Measurements from ENCODE around the gene CYTH1. TPM values are rescaled to one million over a fixed set of nuclear protein-coding genes. Genes with fewer than 3 reads are reported as not detected.

The CYTH1 gene
- polyA plus RNA-seq, 1 experiment: 12.8 TPM

DNA sequence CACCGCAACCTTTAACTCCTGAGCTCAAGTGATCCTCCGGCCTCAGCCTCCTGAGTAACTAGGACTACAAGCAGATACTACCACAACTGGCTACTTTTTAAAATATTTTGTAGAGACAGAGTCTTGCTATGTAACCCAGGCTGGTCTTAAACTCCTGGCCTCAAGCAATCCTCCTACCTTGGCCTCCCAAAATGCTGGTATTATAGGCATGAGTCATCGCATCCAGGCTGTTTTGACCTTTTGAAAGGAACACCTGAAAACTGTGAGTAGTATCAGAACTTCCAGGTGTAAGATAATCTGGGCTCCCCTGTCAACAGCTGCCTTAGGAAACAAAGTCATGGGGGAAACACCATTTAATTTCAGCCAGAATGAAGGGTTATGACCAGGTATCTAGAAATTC, 77.5 kb downstream of the CYTH1 start:
- H3K27me3 ChIP-seq (ENCODE audit: control insufficient read depth, insufficient read depth, low read length): no peaks in the 10 kb centered on the region
- H3K4me3 ChIP-seq (ENCODE audit: low read depth, low read length): no peak overlapping the region
- H3K36me3 ChIP-seq (ENCODE audit: control insufficient read depth, insufficient read depth, low read length): peaks cover 6% of the 10 kb centered on the region
- CTCF ChIA-PET: interaction anchor here (1.0 kb wide), 1 partner anchor 11 kb away, joined by 5 read pairs; no protein-coding TSS in a partner anchor
- no peak for DNase-seq (ENCODE audit: low read depth)
- TF ChIP-seq, protein P1, sequence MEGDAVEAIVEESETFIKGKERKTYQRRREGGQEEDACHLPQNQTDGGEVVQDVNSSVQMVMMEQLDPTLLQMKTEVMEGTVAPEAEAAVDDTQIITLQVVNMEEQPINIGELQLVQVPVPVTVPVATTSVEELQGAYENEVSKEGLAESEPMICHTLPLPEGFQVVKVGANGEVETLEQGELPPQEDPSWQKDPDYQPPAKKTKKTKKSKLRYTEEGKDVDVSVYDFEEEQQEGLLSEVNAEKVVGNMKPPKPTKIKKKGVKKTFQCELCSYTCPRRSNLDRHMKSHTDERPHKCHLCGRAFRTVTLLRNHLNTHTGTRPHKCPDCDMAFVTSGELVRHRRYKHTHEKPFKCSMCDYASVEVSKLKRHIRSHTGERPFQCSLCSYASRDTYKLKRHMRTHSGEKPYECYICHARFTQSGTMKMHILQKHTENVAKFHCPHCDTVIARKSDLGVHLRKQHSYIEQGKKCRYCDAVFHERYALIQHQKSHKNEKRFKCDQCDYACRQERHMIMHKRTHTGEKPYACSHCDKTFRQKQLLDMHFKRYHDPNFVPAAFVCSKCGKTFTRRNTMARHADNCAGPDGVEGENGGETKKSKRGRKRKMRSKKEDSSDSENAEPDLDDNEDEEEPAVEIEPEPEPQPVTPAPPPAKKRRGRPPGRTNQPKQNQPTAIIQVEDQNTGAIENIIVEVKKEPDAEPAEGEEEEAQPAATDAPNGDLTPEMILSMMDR (IDR thresholded peaks at IDR 0.05; ENCODE audit: insufficient read depth, low read depth, low read length): no peak
- POLR2A ChIA-PET: no interaction called here

DNA sequence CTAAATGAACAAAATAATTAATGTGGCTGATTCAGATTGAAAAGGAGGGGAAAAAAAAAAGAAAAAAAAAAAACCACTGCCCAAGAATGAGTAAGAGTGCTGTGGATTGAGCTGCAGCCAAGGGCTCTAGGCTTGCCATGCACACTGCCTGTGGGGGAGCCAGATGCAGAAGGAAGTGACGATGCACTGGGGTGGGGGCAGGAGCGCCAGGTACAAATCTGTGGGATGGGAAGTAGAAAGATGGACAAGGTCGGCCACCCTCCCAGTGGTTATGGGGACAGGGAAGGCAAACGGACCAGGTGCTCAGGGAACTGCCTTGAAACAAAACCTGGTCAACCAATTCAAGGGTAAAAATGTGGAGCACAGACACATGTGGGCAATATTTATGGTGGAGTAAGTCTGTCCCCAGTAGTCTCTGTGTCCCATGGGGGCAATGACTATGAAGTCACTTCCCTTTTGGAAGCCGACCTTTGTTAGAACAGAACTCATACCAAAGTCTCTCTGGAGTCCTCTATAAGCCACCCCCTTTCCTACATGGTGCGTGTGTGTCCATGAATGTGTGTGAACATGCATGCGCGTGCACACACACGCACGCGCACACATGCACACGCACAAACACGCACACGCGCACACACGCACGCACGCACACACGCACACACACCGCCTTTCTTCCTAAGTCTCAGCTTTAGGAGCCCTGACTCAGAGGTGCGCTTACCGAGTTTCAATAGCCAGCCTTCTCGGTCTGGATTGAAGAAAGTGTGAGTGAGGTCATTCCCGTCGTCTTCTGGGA, 84.3 kb downstream of the CYTH1 start:
- DNase-seq (ENCODE audit: low read depth): no peak
- H3K4me3 ChIP-seq (ENCODE audit: low read depth, low read length): no peak overlapping the region
- POLR2A ChIA-PET: no interaction called here
- peaks cover 6% of the 10 kb centered on the region for H3K36me3 ChIP-seq (ENCODE audit: control insufficient read depth, insufficient read depth, low read length)
- no peaks in the 10 kb centered on the region for H3K27me3 ChIP-seq (ENCODE audit: control insufficient read depth, insufficient read depth, low read length)
- CTCF ChIA-PET: interaction anchor here (0.7 to 2.6 kb wide), 4 partner anchors 11 to 201 kb away, joined by 3 to 9 read pairs (median 4); no protein-coding TSS in a partner anchor
- TF ChIP-seq, protein P1 (IDR thresholded peaks at IDR 0.05; ENCODE audit: insufficient read depth, low read depth, low read length): no peak

DNA sequence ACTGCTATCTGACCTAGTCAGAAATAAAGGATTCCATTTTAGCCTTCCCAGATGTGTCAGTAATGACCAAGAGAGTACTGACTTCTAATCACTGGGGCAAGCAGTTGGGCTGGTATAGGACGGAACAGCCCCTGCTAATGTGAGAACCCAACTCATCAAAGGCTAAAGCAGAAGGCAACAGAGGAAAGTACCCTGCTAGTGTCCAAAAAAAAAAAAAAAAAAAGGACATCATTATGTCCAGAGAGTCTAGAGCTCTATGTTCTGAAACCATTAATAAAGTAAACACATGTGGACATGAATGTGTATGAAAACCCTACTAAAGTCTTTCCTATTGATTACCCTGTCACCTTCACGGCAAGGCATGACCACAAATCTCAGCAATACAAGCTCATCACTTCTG, 85.0 kb downstream of the CYTH1 start:
- CTCF ChIA-PET: interaction anchor here (0.7 to 1.4 kb wide), 3 partner anchors 11 to 200 kb away, joined by 3 to 5 read pairs (median 3); no protein-coding TSS in a partner anchor
- no peak for DNase-seq (ENCODE audit: low read depth)
- Histone ChIP-seq H3K27me3 (ENCODE audit: control insufficient read depth, insufficient read depth, low read length) (no peaks in the 10 kb centered on the region), H3K4me3 (ENCODE audit: low read depth, low read length) (no peak overlapping the region), H3K36me3 (ENCODE audit: control insufficient read depth, insufficient read depth, low read length) (peaks cover 6% of the 10 kb centered on the region)
- TF ChIP-seq, protein P1 (IDR thresholded peaks at IDR 0.05; ENCODE audit: insufficient read depth, low read depth, low read length): no peak
- POLR2A ChIA-PET: interaction anchor here (0.6 kb wide), 1 partner anchor 179 kb away, joined by 3 read pairs; no protein-coding TSS in a partner anchor

DNA sequence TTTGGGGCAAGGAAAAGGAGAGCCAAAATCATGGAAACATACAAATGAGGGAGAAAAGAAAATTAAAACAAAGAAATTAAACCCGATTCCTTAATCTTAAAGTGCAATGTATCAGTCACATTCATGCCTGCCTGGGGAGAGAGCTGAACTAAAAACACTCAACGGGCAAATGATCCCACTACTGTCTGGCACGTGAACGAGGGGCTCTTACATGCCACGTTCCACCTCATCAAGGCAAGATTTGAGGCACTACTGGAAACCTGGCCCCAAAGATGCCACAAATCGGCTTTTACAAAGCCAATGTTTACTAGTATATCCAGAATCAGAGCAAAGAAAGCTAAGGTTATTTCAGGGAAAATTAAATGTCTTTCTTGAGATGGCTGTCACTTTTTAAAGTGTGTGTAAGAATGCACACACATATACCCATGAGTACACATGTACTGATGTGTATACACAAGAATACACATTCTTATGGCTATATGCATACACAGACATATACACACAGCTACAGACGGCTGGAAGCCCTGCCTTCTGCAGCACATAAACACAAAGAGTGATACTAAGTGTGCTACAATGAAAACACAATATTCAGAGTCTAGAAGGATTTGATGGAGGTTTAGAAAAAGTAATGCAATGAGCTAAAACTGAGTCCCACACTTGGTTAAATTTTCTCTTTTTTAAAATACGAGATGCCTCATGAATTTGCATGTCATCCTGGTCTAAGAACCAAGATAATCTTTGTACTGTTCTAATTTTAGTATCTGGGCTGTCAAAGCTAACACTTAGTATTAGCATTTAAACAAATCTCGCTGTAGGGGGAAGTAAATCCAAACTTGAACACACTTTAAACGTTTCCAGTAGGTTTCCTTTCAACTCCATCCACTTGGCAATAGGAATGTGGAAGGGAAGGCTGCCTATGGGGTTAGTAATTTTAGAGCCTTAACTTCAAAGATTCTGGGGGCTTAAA, 85.8 kb downstream of the CYTH1 start:
- H3K36me3 ChIP-seq (ENCODE audit: control insufficient read depth, insufficient read depth, low read length): peaks cover 3% of the 10 kb centered on the region
- H3K4me3 ChIP-seq (ENCODE audit: low read depth, low read length): no peak overlapping the region
- no peak for DNase-seq (ENCODE audit: low read depth)
- ChIA-PET CTCF (interaction anchor here (1.1 to 1.4 kb wide), 2 partner anchors 12 to 199 kb away, joined by 3 to 5 read pairs; no protein-coding TSS in a partner anchor), POLR2A (interaction anchor here (0.6 kb wide), 1 partner anchor 178 kb away, joined by 3 read pairs; no protein-coding TSS in a partner anchor)
- TF ChIP-seq, protein P1 (IDR thresholded peaks at IDR 0.05; ENCODE audit: insufficient read depth, low read depth, low read length): no peak
- H3K27me3 ChIP-seq (ENCODE audit: control insufficient read depth, insufficient read depth, low read length): no peaks in the 10 kb centered on the region
